NCI-H2081 (cell line): ENCODE results near the gene GAMT.
A peak's percentile ranks its signal among the peaks of the same experiment; 100 is the strongest.

ENCODE experiments used
- DNase-seq, 2 experiments: peaks; one replicate each; lab custom pipeline; 2025; lab: John Stamatoyannopoulos, UW

Gene GAMT

GRCh38 chr19:1418951-1419738 lies 17.8 kb upstream of the GAMT start:
- no peak for DNase-seq

DNA sequence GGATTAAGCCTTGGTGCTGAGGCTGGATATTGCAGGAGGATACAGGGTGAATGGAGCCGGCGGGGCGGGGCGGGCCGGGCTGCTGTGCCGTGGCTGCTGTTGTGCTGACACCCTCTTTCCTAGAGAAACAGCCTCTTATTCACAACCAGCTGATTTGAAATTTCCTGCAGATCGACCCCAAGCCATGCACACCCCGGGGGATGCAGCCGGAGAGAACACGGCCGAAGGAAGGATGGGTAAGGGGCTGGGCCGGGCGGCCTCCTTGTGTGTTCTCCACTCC lies 17.1 kb upstream of the GAMT start:
- DNase-seq = no peak

- DNase-seq = no peak
Observed at GRCh38 chr19:1417681-1418495, 16.5 kb upstream of the GAMT start.

DNA sequence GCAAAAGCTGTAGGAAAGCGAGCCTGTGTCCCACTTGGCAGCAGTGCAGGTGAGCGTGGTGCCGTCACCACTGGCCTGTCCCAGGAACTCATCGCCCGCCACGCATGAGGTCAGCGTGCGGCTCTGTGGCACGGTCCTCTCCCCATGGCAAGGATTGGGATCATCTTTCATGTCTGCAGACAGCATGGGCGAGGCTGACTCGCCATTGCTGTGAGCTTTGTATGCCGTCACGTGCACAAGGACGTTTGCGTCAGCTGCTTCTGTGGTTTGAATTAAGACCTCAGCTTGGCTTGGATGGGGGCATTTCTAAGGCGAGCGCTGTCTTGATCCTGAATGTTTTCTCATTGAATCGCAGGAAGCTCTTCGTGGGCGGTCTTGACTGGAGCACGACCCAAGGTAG lies 15.8 kb upstream of the GAMT start:
- no peak for DNase-seq

- peak in 1 of 2 experiments; percentile 24 for DNase-seq
Observed at GRCh38 chr19:1416014-1416841, 14.9 kb upstream of the GAMT start.

DNA sequence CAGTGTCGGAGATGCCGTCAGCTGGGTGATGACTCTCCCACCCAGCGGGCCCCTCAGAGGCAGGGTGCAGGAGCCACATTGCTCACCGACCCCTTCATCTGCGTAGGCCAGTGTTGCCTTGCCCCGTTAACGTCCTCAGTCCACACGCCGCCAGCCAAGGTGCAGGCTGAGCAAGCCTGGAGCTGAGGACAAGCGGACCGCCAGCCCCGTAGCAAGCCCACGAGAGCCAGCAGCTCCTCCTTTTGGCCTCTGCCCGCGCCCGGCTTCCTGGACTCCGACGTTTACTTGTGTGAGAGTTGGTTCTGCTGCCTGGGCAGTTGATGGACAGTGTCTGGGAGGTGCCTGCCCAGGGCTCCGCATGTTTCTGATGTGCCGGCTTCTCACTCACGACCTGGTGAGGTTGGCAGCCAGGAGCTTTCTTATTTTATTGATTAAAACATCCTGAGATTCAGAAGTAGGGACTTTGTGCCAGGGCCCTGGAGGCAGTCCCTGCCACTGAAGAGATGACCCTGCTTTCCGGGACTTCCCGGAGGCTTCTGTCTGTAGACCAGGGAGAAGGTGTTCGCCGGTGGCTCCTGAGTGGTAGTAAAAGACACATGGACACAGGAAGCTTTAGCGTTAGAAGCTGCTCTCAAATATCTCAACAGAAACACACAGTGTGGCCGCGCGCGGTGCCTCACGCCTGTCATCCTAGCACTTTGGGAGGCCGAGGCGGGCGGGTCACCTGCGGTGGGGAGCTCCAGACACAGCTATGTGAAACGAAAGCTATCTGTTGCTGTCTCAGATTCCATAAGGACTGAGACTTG lies 11.9 kb upstream of the GAMT start:
- DNase-seq = no peak

DNA sequence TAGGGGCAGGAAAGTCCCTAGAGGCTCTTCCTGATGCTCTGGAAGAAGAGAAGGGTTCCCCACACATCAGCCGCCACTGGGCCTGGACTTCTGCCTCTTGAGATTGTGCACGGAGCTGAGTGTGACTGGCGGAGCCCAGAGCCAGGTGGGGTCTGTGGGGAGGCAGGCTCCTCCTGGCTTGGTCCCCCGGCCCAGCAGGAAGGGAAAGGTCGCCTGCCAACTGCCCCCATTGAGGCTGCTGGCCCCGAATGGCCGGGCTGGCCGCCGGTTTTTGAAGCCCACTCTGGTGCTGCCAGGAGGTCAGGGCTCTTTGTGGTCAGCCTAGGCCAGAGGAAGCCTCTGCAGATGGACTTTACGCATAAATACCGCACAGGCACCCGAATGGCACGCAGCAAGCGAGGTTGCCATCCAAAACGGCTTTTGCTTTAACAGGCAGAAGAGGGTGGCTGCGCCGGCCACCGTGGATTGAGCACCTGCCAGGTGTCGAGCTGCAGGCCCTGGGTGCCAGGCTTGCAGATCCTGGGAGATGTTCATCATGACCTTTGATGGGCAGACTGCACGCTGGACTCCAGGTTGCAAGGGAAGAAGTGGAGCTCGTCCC lies 11.1 kb upstream of the GAMT start:
- DNase-seq = no peak

DNA sequence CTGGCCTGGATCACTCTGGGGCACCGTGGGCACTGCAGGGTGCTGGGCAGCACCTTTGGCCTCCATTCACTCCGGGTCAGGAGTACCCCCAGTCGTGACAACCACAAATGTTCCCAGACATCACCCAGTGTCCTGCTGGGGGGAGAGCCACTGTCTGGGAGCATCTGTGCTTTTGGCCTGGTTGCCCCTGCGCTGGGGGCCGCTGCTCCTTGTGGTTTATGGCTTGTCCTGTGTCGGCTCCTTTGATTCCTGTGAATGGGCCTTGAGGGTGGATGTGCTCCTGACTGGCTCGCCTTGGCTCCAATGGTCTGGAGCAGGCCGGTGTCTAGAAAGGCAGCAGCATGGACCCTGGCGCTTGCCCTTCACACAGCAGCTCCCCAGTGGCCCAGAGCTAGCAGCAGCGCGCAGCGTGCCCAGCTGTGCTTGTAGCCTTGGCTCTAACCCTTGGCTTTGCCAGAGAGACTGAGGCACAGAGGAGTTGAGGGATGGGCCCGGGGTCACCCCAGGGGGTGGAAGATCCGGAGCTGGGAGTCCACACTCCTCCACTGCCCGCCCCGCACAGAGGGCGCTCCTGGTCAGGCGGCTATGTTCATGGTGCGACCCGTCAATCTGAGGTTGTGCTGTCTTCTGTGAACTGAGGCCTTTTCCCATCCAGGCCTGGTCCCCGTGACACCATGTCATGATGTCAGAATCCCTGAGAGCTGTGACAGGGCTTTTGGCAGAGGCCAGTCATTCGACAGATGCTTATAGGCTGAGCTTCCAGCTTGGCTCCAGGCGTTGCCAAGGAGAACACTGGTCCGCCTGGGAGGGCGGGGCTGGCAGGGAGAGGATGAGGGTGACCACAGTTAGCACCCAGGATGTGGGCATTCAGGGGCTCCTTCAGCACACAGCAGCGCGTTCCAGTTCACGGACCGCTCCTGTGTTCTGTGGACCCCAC lies 10.2 kb upstream of the GAMT start:
- DNase-seq = peak in 1 of 2 experiments; percentile 27

GRCh38 chr19:1410789-1411188 lies 9.4 kb upstream of the GAMT start:
- DNase-seq = no peak

DNA sequence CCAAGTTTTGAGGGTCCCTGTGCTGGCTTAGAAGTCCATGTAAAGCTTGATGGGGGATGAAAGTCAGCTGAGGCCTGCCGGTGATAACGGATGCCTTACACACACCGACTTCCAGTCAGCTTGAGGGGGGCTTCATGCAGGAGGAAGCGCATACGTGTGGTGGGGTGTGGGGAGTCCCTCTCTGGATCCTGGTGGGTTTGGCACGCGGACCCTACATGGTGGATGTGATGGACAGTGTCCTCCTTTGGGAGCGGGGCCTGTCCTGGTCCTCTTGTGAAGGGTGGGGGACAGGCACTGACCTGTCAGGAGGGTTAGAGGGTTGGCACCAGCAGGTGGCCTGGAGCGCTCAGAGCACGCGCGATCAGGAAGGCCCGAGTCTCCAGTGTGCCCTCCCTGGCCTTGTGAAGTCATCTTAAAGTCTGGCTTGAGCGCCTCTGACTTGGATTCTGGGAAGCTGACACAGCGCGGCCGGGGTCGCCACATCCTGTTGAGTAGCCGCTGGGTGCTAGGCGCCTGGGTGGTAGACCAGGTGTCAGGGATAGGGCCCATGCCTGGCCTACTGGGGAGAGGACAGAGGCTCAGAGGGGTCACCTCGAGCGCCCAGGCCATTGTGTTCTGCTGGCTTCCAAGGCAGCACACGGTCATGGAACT lies 8.9 kb upstream of the GAMT start:
- DNase-seq = no peak

DNA sequence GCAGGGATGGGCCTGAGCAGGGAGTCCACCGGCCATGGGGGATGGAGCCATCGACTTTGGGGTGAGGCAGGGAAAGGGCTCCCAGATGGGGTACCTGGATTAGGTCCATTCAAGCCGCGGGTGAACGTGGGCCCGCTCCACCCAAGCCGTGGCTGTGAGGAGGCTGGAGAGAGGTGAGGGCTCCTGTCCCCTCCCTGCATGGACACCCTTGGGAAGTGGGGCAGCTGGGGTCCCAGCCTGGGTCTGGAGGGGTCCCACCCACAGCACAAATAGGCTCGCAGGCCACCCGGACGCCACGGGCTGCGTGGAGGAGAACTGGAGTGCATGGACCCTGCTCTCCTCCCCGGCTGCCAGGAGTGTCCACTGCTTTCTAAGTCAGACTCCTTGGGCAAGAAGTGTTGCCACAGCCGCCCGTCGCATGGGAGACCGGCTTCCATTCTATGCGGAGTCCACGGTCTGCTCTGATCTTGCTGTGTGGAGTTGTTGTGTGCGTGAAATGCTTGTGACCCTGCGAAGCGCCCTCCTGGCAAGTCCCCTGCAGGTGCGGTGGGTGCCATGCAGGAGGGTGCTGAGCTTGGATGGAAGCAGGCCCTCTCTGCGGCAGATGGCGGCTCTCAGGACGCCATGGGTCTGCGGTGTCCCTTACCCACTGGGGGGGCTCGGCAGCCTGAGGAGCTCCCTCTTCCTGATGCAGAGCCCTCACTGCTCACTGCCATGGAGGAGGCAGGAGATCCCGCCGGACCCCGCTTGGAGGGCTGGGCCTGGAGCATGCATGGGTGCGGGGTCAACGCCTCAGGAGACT lies 8.1 kb upstream of the GAMT start:
- DNase-seq = no peak

GRCh38 chr19:1408300-1409203 lies 7.2 kb upstream of the GAMT start:
- peak in 1 of 2 experiments; percentile 24 for DNase-seq

DNA sequence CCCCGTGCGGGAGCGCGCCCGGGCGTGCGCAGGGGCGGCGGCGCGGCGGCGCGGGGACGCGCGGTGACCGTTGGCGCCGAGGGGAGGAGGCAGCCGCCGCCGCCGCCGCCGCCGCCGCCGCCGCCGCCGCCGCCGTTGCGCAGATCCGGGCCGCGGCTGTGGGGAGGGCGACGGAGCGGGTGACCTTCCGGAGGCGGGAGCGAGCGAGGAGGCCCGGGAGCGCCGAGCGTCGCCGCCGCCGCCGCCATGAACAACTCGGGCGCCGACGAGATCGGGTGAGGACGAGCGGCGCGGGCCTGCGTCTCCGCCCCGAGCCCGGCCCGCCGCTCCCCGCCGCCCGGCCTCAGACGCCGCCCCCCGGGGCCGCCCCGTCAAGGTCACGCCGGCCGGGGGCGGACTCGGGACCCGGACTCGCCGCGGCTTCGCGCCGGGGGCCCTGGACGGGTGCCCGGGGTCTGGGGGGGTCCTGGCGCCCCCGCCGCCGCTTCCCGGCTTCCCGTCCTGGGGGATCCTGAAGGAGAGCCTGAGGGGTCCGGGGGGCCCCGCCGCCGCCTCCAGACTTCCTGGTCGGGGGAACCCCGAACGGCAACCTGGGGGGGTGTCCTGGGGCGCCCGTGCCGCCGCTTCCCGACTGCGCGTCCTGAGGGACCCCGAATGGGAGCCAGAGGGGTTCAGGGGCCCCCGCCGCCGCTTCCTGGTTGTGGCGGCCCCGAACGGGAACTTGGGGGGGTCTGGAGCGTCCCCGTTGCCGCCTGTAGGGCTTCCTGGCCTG lies 6.4 kb upstream of the GAMT start, which contains the start of gene DAZAP1:
TSS of gene DAZAP1 (plus strand) at position 59 of the 772 bp plus-strand sequence. CDS start at position 247, 188 bp downstream.
- no peak for DNase-seq

GRCh38 chr19:1406774-1407527 lies 5.6 kb upstream of the GAMT start:
- peak; percentile 97 to 99 for DNase-seq

GRCh38 chr19:1402411-1403070 lies 1.2 kb upstream of the GAMT start:
- DNase-seq = no peak

DNA sequence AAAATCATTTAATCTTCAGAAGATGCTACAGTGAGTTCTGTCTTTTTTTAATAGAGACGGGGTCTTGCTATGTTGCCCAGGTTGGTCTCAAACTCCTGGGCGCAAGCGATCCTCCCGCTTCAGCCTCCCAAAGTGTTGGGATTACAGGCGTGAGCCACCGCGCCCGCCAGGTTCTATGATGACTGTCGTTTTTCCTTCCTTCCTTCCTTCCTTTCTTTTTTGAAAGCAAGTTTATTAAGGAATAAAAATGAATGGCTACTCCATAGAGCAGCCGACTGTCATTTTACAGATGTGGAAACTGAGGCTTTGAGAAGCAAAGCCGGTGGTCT lies 511 bp upstream of the GAMT start:
- no peak for DNase-seq
